HepG2 (cell line): ENCODE measurements around the gene ZNF670. TPM values are rescaled to one million over a fixed set of nuclear protein-coding genes. Genes with fewer than 3 reads are reported as not detected.

Source experiments
- ATAC-seq: fragments of 200-7000 bp; cut with Tn5 transposase; 3 replicates; pipeline ENCODE4 v1.9.1; 2020; ENCODE audit warnings: mild to moderate bottlenecking, moderate library complexity
- BruUV-seq: library from RNA; stranded (reverse); fragments of 400-500 nt; replicated peaks from 2 replicates; lab custom pipeline; 2021; lab: Mats Ljungman, UMichigan
- CTCF ChIA-PET: fragments of 300-600 bp; formaldehyde crosslinking; extraction: SDS; loops from one replicate; lab custom pipeline; 2021; ENCODE audit warnings: low total read pairs, inconsistent platforms, low intra/inter-chr PET ratio; lab: Yijun Ruan, JAX
- POLR2A ChIA-PET: fragments of 350-600 bp; sonication (Branson Sonifier 250); formaldehyde crosslinking; loops from one replicate; lab custom pipeline; 2020; ENCODE audit warnings: antibody characterized with exemption, inconsistent platforms; lab: Yijun Ruan, JAX
- DNase-seq: peaks from one replicate; pipeline ENCODE4 v3.0.0-alpha.2; 2015; ENCODE audit warnings: low spot score
- FAIRE-seq: peaks from 3 replicates; lab custom pipeline; 2011; peaks lifted over from hg19 to GRCh38; lab: Jason Lieb, UNC
- H2AFZ ChIP-seq: one replicate; pipeline ENCODE4 v1.6.1; 2011; ENCODE audit warnings: low read length, inconsistent platforms
- H3K27ac ChIP-seq: fragments of 300-600 bp; 3 replicates; pipeline ENCODE4 v1.8.0; 2011; ENCODE audit warnings: mixed run types, mild to moderate bottlenecking, mixed read lengths, low read length, inconsistent platforms; ENCODE audit not compliant: insufficient read depth; ENCODE audit errors: extremely low read length
- H3K27me3 ChIP-seq, 2 experiments: fragments of 200-600 bp in 1 of 2; 2 replicates in 1 of 2; 3 replicates in 1 of 2; pipeline versions ENCODE4 v1.6.0 to v1.8.0; 2011; ENCODE audit warnings: low read length in 2 of 2, mild to moderate bottlenecking in 2 of 2, moderate library complexity in 2 of 2, inconsistent platforms in 1 of 2; ENCODE audit not compliant: insufficient read depth in 2 of 2, control insufficient read depth in 1 of 2
- H3K36me3 ChIP-seq, 2 experiments: fragments of 200-600 bp in 1 of 2; replicated peaks in 1 of 2; 2 replicates in 1 of 2; 3 replicates in 1 of 2; pipeline versions ENCODE4 v1.5.1 to v1.8.0; 2011; ENCODE audit warnings: low read length in 2 of 2, inconsistent platforms in 1 of 2; ENCODE audit not compliant: insufficient read depth in 2 of 2, control insufficient read depth in 1 of 2
- H3K4me1 ChIP-seq: 2 replicates; pipeline ENCODE4 v1.5.1; 2012; ENCODE audit warnings: low read length, inconsistent platforms; ENCODE audit not compliant: insufficient read depth
- H3K4me2 ChIP-seq: 2 replicates; pipeline ENCODE4 v1.6.0; 2011; ENCODE audit warnings: low read depth, low read length, inconsistent platforms
- H3K4me3 ChIP-seq, 3 experiments: fragments of 200-600 bp in 1 of 3; sonication (generic), shearing (Covaris generic) in 1 of 3; replicated peaks in 1 of 3; 2 replicates each; pipeline ENCODE4 v1.5.1; 2011 to 2016; ENCODE audit warnings: low read length in 3 of 3, inconsistent platforms in 2 of 3, low read depth in 2 of 3, mild to moderate bottlenecking in 2 of 3, control low read depth in 1 of 3, mixed read lengths in 1 of 3; ENCODE audit not compliant: insufficient read depth in 1 of 3
- H3K79me2 ChIP-seq: one replicate; pipeline ENCODE4 v1.6.1; 2011; ENCODE audit warnings: low read length, inconsistent platforms; ENCODE audit not compliant: insufficient read depth
- H3K9ac ChIP-seq: 2 replicates; pipeline ENCODE4 v1.6.0; 2011; ENCODE audit warnings: mild to moderate bottlenecking, low read depth, low read length, inconsistent platforms; ENCODE audit not compliant: insufficient read depth
- H3K9me3 ChIP-seq: 2 replicates; pipeline ENCODE4 v1.5.1; 2012; ENCODE audit warnings: mild to moderate bottlenecking, low read length
- H4K20me1 ChIP-seq: 2 replicates; pipeline ENCODE4 v1.6.0; 2011; ENCODE audit warnings: inconsistent platforms, mild to moderate bottlenecking, low read length, moderate library complexity; ENCODE audit not compliant: insufficient read depth
- FOSL1 ChIP-seq: sonication (generic); formaldehyde crosslinking; IDR thresholded peaks from 2 replicates; pipeline ENCODE4 v1.9.0; 2021; ENCODE audit warnings: missing genetic modification reagents, borderline replicate concordance
- IRF9 ChIP-seq: sonication (generic); formaldehyde crosslinking; IDR thresholded peaks from 2 replicates; pipeline ENCODE4 v1.8.0; 2022; ENCODE audit warnings: missing genetic modification reagents, mild to moderate bottlenecking, borderline replicate concordance
- SSRP1 ChIP-seq: IDR thresholded peaks from 2 replicates; pipeline ENCODE4 v1.6.1; 2016; ENCODE audit warnings: control low read depth
- SYNCRIP ChIP-seq: fragments of 200-400 bp; formaldehyde crosslinking; IDR thresholded peaks from 2 replicates; pipeline ENCODE4 v1.6.1; 2018; ENCODE audit warnings: mild to moderate bottlenecking, low read depth, low read length; ENCODE audit not compliant: insufficient read depth
- TAF15 ChIP-seq: fragments of 200-400 bp; formaldehyde crosslinking; IDR thresholded peaks from one replicate; pipeline ENCODE4 v1.6.1; 2018; ENCODE audit warnings: mild to moderate bottlenecking, low read depth, low read length; ENCODE audit not compliant: poor library complexity, severe bottlenecking
- ZNF737 ChIP-seq: sonication (generic); formaldehyde crosslinking; IDR thresholded peaks from 2 replicates; pipeline ENCODE4 v1.5.0; 2020; ENCODE audit warnings: missing genetic modification reagents, mild to moderate bottlenecking, borderline replicate concordance
- WGBS: methylation state at CpG from one replicate; pipeline ENCODE4 v1.1.6; 2017; ENCODE audit warnings: low lambda C conversion rate; 5-methylcytosine and 5-hydroxymethylcytosine counted together
- in situ Hi-C: cut with HindIII; loops from 2 replicates; pipeline ENCODE4 v1.10.0; 2017; ENCODE audit warnings: low pct_unique_long_range_greater_than_20kb; ENCODE audit not compliant: extremely low pct_ligation_motif_present
- intact Hi-C: fragments of 100-400 bp; cut with micrococcal nuclease; formaldehyde crosslinking; loops from one replicate; pipeline ENCODE4 v1.10.0; 2022; ENCODE audit not compliant: unreplicated experiment
- polyA plus RNA-seq, 8 experiments: library from polyadenylated mRNA; depleted of rRNA in 3 of 8; stranded (reverse) in 7 of 8; unstranded in 1 of 8; fragments of >200 nt; fragmentation: Illumina TruSeq in 4 of 8; extraction: Trizol in 4 of 8; gene quantifications; 2 replicates each; pipeline versions ENCODE4 v1.2.1 to v1.2.3, GENCODE V29; 2011 to 2016; ENCODE audit warnings: low read depth in 4 of 8, missing spikeins in 1 of 8, mixed read lengths in 1 of 8; ENCODE audit not compliant: insufficient read depth in 1 of 8
- total RNA-seq, 5 experiments: library from RNA; depleted of rRNA; stranded (reverse); fragments of >200 nt; fragmentation: Illumina TruSeq; extraction: Trizol; gene quantifications; 2 replicates each; pipeline ENCODE4 v1.2.3, GENCODE V29; 2016; ENCODE audit warnings: low read depth in 1 of 5

ZNF670 gene
- total and polyA plus RNA-seq, 2 of the 13 experiments (the other 11 are each of a cell fraction or from before 2014, with no cell fraction given): 4.2 to 10.9 TPM

GRCh38 chr1:247107694-247108093 lies 29.1 kb upstream of the ZNF670 start:
- no peak overlapping the region for H3K4me2 ChIP-seq
- ChIA-PET POLR2A (no interaction called here), CTCF (no interaction called here)
- BruUV-seq: no TSS peak
- H3K4me3 ChIP-seq: no peak overlapping the region
- in situ Hi-C loops: loop anchor here (10.0 kb wide), 1 partner anchor 173 kb away; the partner anchor contains the start of gene AHCTF1
- no peaks in the 10 kb centered on the region for H3K27me3 ChIP-seq
- no peak for TF ChIP-seq SSRP1 (CRISPR knock-in tag)
- no peak for TF ChIP-seq TAF15
- no peak for TF ChIP-seq SYNCRIP
- TF ChIP-seq IRF9 (CRISPR knock-in tag): no peak
- TF ChIP-seq ZNF737 (CRISPR knock-in tag): no peak
- H3K79me2 ChIP-seq: peaks cover 15% of the 10 kb centered on the region
- no peaks in the 10 kb centered on the region for H3K9me3 ChIP-seq
- DNase-seq (no peak), FAIRE-seq (no peak), ATAC-seq (no peak)
- H3K36me3 ChIP-seq: no peaks in the 10 kb centered on the region
- H4K20me1 ChIP-seq: no peaks in the 10 kb centered on the region
- WGBS: 80% methylated on average over 7 of the region's 7 CpGs
- H3K9ac ChIP-seq: no peak overlapping the region
- H3K4me1 ChIP-seq: peaks cover 30% of the 10 kb centered on the region
- no peak overlapping the region for H2AFZ ChIP-seq
- intact Hi-C loops: no loop called here
- H3K27ac ChIP-seq: no peak overlapping the region

- TF ChIP-seq FOSL1: no peak
- no peak for ATAC-seq
- intact Hi-C loops: no loop called here
- Histone ChIP-seq H3K27ac (no peak overlapping the region), H3K27me3 (no peaks in the 10 kb centered on the region), H3K9me3 (no peaks in the 10 kb centered on the region; the same call in 1 of the 2 replicates), H3K79me2 (peaks cover 25% of the 10 kb centered on the region), H3K9ac (no peak overlapping the region), H3K36me3 (peaks cover 0 to 13% of the 10 kb centered on the region in 2 experiments; a peak in 2 of 5 replicates), H2AFZ (no peak overlapping the region), H3K4me1 (peaks cover 29% of the 10 kb centered on the region), H4K20me1 (peaks cover 8% of the 10 kb centered on the region; the same call in 1 of the 2 replicates), H3K4me2 (no peak overlapping the region), H3K4me3 (no peak overlapping the region)
- FAIRE-seq: no peak
- CTCF ChIA-PET: no interaction called here
- no peak for DNase-seq
- BruUV-seq: no TSS peak
- 92% methylated on average over 15 of the region's 15 CpGs for WGBS
- in situ Hi-C loops: loop anchor here (10.0 kb wide), 1 partner anchor 171 kb away; the partner anchor contains the start of gene AHCTF1
- POLR2A ChIA-PET: no interaction called here
These were observed 27.4 kb upstream of the ZNF670 start for GRCh38 chr1:247105966-247106365.
